Measurements from ENCODE around the gene SCN1B. TPM values are rescaled to one million over a fixed set of nuclear protein-coding genes. Genes with fewer than 3 reads are reported as not detected.
"Not testable (repeated sequence)": the region's sequence is repeated elsewhere in the genome, so short reads cannot be mapped to it uniquely, and the experiment has no call there.

SCN1B gene
- total RNA-seq, 1 experiment from 2014 or later = 8.0 TPM

DNA sequence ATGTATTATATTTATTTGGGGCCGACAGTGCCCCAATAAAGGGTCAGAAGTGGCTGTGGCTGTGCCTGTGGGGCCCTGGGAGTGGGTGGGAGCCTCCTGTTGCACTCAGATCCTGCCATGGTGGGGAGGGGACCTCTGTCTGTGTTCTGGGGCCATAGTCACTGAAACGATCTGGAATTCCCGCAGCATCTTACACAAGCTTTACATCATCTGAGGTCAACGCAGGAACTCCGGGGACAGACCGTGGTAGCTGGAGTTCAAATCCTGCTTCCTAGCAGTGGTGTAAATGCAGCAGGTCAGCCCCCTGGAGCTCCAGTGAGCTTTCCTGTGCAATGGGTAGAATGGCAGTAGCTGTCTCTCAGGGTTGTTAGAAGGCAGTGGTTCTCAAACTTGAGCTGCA is 3.9 kb upstream of the SCN1B start:
- Mint-ChIP-seq H3K4me1 (peaks cover 3% of the 10 kb centered on the region), H3K4me3 (no peak overlapping the region), H3K27ac (no peak overlapping the region), H3K36me3 (peaks cover 52% of the 10 kb centered on the region), H3K9me3 (no peaks in the 10 kb centered on the region), H3K27me3 (ENCODE audit: low read depth) (peaks cover 14% of the 10 kb centered on the region)
- TF ChIP-seq SOX15 (CRISPR knock-in tag; IDR thresholded peaks at IDR 0.05) (no peak), MXD4 (CRISPR knock-in tag; IDR thresholded peaks at IDR 0.05; ENCODE audit: borderline replicate concordance) (no peak), RORB (CRISPR knock-in tag; IDR thresholded peaks at IDR 0.05) (no peak)
- POLR2A ChIA-PET = no interaction called here
- no peak for DNase-seq (ENCODE audit: low spot score)
- ATAC-seq = no peak
- CTCF ChIA-PET = interaction anchor here (1.5 to 1.9 kb wide), 2 partner anchors 18 to 51 kb away, joined by 5 to 10 read pairs; no protein-coding TSS in a partner anchor

DNA sequence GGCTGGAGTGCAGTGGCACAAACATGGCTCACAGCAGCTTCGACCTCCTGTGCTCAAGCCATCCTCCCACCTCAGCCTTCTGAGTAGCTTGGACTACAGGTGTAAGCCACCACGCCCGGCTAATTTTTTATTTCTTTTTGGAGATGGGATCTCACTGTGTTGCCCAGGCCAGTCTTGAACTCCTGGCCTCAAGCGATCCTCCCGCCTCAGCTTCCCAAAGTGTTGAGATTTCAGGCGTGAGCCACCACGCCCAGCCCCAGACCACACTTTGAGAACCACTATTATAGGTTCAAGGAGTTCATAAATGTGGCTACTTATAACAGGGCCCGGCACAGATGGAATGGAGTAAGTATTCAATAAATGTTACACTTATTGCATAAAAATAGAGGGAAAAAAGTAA is 3.3 kb upstream of the SCN1B start:
- Mint-ChIP-seq H3K4me1 (peaks cover 6% of the 10 kb centered on the region), H3K9me3 (no peaks in the 10 kb centered on the region), H3K4me3 (no peak overlapping the region), H3K27me3 (ENCODE audit: low read depth) (peaks cover 20% of the 10 kb centered on the region), H3K36me3 (peaks cover 50% of the 10 kb centered on the region), H3K27ac (no peak overlapping the region)
- TF ChIP-seq, protein P1, sequence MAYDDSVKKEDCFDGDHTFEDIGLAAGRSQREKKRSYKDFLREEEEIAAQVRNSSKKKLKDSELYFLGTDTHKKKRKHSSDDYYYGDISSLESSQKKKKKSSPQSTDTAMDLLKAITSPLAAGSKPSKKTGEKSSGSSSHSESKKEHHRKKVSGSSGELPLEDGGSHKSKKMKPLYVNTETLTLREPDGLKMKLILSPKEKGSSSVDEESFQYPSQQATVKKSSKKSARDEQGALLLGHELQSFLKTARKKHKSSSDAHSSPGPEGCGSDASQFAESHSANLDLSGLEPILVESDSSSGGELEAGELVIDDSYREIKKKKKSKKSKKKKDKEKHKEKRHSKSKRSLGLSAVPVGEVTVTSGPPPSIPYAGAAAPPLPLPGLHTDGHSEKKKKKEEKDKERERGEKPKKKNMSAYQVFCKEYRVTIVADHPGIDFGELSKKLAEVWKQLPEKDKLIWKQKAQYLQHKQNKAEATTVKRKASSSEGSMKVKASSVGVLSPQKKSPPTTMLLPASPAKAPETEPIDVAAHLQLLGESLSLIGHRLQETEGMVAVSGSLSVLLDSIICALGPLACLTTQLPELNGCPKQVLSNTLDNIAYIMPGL (CRISPR knock-in tag; IDR thresholded peaks at IDR 0.05) = no peak
- TF ChIP-seq ZNF121 (CRISPR knock-in tag; IDR thresholded peaks at IDR 0.05) = peak; percentile 83
- no peak for DNase-seq (ENCODE audit: low spot score)
- no peak for ATAC-seq
- ChIA-PET POLR2A (no interaction called here), CTCF (interaction anchor here (1.5 to 1.9 kb wide), 2 partner anchors 17 to 52 kb away, joined by 5 to 10 read pairs; no protein-coding TSS in a partner anchor)

DNA sequence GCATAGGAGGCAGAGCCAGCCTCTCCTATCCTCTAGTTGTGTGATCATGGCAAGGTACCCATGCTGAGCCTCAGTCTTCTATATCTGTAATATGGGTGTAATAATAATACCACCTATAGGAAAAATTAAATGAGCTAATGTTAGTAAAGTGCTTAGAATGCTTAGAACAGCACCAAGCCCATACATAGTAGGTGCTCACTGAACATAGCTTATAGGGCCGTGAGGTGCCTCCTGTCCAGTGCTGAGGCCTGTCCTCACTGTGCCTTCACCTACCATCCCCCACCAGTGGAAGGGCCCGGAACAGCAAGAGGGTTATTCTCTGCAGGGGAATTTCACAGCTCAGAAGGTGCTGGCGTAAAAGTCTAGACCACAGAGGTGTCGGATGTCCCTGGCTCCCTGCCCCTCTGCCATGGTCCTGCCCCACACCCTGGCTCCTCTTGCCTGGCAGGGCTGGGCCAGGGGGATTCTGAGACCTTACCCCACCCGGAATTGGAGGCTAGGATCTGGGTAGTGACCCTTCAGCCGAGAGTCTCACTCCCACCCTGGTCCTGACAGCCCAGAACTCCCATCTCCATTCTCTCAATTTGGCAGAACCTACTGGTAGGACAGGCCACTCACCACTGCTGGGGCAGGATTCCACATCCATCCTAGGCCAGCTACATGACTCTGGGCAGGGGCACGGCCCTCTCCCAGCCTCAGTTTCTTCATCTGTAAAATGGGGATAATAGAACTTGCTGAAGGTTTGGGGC is 2.2 kb upstream of the SCN1B start:
- CTCF ChIA-PET = interaction anchor here (0.5 to 1.9 kb wide), 4 partner anchors 16 to 526 kb away, joined by 3 to 8 read pairs (median 4); no protein-coding TSS in a partner anchor
- no peak for DNase-seq (ENCODE audit: low spot score)
- no peak for ATAC-seq
- Mint-ChIP-seq H3K9me3 (no peaks in the 10 kb centered on the region), H3K36me3 (peaks cover 44% of the 10 kb centered on the region), H3K4me3 (peak overlapping the region; percentile 10; the same call in 1 of the 2 replicates), H3K27me3 (ENCODE audit: low read depth) (peaks cover 30% of the 10 kb centered on the region), H3K4me1 (peaks cover 8% of the 10 kb centered on the region), H3K27ac (peak overlapping the region; percentile 65; the same call in 1 of the 2 replicates)
- POLR2A ChIA-PET = no interaction called here
- TF ChIP-seq NR2C2 (CRISPR knock-in tag; IDR thresholded peaks at IDR 0.05) = no peak
- TF ChIP-seq, protein P2, sequence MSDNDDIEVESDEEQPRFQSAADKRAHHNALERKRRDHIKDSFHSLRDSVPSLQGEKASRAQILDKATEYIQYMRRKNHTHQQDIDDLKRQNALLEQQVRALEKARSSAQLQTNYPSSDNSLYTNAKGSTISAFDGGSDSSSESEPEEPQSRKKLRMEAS (CRISPR knock-in tag; IDR thresholded peaks at IDR 0.05) = 0 out of 2 replicates have a peak, but pooled peaks have one; percentile 24

DNA sequence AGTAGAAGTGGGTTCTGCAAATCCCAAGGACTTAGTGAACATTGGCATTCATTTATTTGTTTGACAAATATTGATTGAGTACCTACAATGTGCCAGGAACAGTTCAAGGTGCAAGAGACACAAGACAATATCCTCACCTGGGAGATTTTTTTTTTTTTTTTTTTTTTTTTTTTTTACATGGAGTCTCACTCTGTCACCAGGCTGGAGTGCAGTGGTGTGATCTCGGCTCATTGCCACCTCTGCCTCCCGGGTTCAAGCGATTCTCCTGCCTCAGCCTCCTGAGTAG is 1.7 kb upstream of the SCN1B start:
- Mint-ChIP-seq H3K27me3 (ENCODE audit: low read depth) (peaks cover 35% of the 10 kb centered on the region), H3K4me3 (peak overlapping the region; percentile 10; the same call in 1 of the 2 replicates)

DNA sequence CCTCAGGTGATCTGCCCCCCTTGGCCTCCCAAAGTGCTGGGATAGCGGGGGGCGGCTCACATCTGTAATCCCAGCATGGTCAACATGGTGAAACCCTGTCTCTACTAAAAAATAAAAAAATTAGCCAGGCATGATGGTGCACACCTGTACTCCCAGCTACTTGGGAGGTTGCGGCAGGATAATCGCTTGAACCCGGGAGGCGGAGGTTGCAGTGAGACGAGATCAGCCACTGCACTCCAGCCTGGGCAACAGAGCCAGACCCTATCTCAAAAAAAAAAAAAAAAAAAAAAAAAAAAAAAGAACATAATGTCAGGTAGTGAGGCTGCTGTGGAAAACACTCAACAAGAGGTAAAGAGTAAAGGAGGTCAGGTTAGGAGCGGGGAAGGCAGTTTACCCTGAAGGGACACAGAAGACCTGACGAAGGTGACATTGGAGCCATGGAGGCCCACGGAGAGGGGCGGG is 964 bp upstream of the SCN1B start:
- H3K4me3 Mint-ChIP-seq = peak overlapping the region; percentile 55
- H3K4me1 Mint-ChIP-seq; H3K9me3 Mint-ChIP-seq; DNase-seq (ENCODE audit: low spot score); H3K27ac Mint-ChIP-seq; ATAC-seq: not testable (repeated sequence)
- peak; percentile 77; the same call in 1 of the 2 replicates for TF ChIP-seq ZNF121 (CRISPR knock-in tag; IDR thresholded peaks at IDR 0.05)
- H3K36me3 Mint-ChIP-seq = peaks cover 35% of the 10 kb centered on the region
- CTCF ChIA-PET = interaction anchor here (1.9 kb wide), 1 partner anchor 15 kb away, joined by 10 read pairs; no protein-coding TSS in a partner anchor
- POLR2A ChIA-PET = interaction anchor here (0.6 kb wide), 1 partner anchor 9 kb away, joined by 7 read pairs; no protein-coding TSS in a partner anchor
- H3K27me3 Mint-ChIP-seq (ENCODE audit: low read depth) = peaks cover 42% of the 10 kb centered on the region

More for the DNA sequence above, 1.7 kb upstream of the SCN1B start:
- Mint-ChIP-seq H3K27ac (peak overlapping the region; percentile 65; the same call in 1 of the 2 replicates), H3K36me3 (peaks cover 40% of the 10 kb centered on the region)
- CTCF ChIA-PET = interaction anchor here (1.1 to 1.7 kb wide), 2 partner anchors 16 kb away, joined by 3 to 8 read pairs; no protein-coding TSS in a partner anchor
- DNase-seq (ENCODE audit: low spot score); H3K9me3 Mint-ChIP-seq; POLR2A ChIA-PET; H3K4me1 Mint-ChIP-seq; ATAC-seq: not testable (repeated sequence)

DNA sequence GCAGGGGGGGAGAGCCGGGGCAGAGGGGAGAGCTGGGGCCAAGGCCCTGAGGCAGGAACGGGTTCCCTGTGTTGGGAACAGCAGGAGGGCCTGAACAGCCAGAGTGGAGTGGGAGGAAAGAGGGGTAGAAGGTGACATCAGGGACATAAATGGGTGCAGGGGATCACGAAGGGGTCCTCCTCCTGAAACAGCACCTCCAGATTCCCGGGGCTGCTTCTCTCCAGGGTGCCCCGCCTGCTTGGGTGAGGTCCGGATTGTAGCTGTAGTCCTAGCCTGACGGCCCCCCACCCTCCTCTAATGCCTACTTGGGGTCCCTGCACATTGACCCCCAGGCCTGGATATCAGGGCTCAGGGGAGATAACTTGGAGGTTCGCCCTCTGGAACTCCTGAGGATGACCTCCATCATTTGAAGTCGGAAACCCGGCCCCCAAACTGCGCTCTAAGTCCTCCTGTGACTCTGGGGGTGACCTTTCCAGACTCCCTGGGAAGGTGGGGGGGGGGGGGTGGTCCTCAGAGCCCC is 473 bp upstream of the SCN1B start:
- H3K4me3 Mint-ChIP-seq = peak overlapping the region; percentile 55
- CTCF ChIA-PET = interaction anchor here (1.9 kb wide), 1 partner anchor 15 kb away, joined by 10 read pairs; no protein-coding TSS in a partner anchor
- DNase-seq (ENCODE audit: low spot score) (no peak), ATAC-seq (peak; percentile 6)
- peaks cover 47% of the 10 kb centered on the region for H3K27me3 Mint-ChIP-seq (ENCODE audit: low read depth)
- POLR2A ChIA-PET = no interaction called here
- H3K4me1 Mint-ChIP-seq = peaks cover 8% of the 10 kb centered on the region
- H3K36me3 Mint-ChIP-seq = peaks cover 31% of the 10 kb centered on the region
- no peak overlapping the region for H3K27ac Mint-ChIP-seq
- H3K9me3 Mint-ChIP-seq = no peaks in the 10 kb centered on the region
- TF ChIP-seq, protein P3, sequence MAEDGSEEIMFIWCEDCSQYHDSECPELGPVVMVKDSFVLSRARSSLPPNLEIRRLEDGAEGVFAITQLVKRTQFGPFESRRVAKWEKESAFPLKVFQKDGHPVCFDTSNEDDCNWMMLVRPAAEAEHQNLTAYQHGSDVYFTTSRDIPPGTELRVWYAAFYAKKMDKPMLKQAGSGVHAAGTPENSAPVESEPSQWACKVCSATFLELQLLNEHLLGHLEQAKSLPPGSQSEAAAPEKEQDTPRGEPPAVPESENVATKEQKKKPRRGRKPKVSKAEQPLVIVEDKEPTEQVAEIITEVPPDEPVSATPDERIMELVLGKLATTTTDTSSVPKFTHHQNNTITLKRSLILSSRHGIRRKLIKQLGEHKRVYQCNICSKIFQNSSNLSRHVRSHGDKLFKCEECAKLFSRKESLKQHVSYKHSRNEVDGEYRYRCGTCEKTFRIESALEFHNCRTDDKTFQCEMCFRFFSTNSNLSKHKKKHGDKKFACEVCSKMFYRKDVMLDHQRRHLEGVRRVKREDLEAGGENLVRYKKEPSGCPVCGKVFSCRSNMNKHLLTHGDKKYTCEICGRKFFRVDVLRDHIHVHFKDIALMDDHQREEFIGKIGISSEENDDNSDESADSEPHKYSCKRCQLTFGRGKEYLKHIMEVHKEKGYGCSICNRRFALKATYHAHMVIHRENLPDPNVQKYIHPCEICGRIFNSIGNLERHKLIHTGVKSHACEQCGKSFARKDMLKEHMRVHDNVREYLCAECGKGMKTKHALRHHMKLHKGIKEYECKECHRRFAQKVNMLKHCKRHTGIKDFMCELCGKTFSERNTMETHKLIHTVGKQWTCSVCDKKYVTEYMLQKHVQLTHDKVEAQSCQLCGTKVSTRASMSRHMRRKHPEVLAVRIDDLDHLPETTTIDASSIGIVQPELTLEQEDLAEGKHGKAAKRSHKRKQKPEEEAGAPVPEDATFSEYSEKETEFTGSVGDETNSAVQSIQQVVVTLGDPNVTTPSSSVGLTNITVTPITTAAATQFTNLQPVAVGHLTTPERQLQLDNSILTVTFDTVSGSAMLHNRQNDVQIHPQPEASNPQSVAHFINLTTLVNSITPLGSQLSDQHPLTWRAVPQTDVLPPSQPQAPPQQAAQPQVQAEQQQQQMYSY (CRISPR knock-in tag; IDR thresholded peaks at IDR 0.05) = no peak
- TF ChIP-seq ZNF671 (CRISPR knock-in tag; IDR thresholded peaks at IDR 0.05) (0 out of 2 replicates have a peak, but pooled peaks have one; percentile 9), PRRX2 (CRISPR knock-in tag; IDR thresholded peaks at IDR 0.05) (no peak; the same call in 1 of the 2 replicates), ZNF121 (CRISPR knock-in tag; IDR thresholded peaks at IDR 0.05) (no peak), NFATC4 (CRISPR knock-in tag; IDR thresholded peaks at IDR 0.05) (peak; percentile 45; the same call in 1 of the 2 replicates)
- TF ChIP-seq, protein P4, sequence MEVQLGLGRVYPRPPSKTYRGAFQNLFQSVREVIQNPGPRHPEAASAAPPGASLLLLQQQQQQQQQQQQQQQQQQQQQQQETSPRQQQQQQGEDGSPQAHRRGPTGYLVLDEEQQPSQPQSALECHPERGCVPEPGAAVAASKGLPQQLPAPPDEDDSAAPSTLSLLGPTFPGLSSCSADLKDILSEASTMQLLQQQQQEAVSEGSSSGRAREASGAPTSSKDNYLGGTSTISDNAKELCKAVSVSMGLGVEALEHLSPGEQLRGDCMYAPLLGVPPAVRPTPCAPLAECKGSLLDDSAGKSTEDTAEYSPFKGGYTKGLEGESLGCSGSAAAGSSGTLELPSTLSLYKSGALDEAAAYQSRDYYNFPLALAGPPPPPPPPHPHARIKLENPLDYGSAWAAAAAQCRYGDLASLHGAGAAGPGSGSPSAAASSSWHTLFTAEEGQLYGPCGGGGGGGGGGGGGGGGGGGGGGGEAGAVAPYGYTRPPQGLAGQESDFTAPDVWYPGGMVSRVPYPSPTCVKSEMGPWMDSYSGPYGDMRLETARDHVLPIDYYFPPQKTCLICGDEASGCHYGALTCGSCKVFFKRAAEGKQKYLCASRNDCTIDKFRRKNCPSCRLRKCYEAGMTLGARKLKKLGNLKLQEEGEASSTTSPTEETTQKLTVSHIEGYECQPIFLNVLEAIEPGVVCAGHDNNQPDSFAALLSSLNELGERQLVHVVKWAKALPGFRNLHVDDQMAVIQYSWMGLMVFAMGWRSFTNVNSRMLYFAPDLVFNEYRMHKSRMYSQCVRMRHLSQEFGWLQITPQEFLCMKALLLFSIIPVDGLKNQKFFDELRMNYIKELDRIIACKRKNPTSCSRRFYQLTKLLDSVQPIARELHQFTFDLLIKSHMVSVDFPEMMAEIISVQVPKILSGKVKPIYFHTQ (CRISPR knock-in tag; IDR thresholded peaks at IDR 0.05) = peak; percentile 28; the same call in 1 of the 2 replicates
